Amygdala (tissue), 56 donors: ENCODE results near the gene SRP9.
"Not testable (repeated sequence)": the region's sequence is repeated elsewhere in the genome, so short reads cannot be mapped to it uniquely, and the experiment has no call there.

ENCODE experiments used
- DNase-seq, 56 donors: peaks; one replicate each; lab custom pipeline; 2025; lab: John Stamatoyannopoulos, UW

The SRP9 gene

GRCh38 chr1:225812488-225813213, 35.0 kb downstream of the SRP9 start:
- DNase-seq: no peak

DNA sequence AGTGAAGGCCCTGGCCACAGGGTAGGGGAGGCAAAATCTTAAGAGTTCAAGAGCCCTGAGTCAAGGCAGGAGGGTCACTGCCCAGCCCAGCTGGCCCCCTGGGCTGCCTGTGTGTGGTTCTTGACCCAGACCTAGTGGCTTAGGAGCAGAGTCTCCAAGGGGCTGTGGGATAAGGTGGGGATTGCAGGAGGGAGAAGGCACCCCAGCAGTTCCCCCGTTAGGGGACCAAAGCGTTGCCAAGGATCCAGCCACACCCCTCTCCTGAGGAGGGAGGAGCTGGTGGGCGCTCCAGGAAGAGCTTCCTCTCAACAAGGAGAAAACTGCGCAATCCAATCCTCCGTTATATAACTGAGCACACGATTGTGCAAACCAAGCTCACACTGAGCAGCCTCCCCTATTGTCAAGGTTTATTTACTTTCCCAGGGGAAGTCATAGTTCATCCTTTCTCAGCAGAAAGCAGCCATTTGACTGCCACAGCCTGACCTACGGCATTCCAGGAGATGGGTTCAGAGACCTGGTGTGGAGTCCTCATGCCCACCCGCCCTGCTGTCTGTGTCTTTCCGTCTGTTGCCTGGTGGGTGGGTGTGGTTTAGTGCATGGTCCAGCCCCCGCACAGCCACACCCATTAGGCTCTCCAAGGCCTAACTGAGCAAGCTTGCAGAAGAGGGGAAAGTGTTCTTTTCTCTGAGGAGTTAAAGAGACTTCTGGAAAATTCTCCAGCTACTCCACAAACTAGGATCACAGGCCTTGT, 35.8 kb downstream of the SRP9 start:
- DNase-seq: peak in 1 of 56 donors; percentile 48

GRCh38 chr1:225814381-225814780, 36.8 kb downstream of the SRP9 start:
- DNase-seq: no peak

DNA sequence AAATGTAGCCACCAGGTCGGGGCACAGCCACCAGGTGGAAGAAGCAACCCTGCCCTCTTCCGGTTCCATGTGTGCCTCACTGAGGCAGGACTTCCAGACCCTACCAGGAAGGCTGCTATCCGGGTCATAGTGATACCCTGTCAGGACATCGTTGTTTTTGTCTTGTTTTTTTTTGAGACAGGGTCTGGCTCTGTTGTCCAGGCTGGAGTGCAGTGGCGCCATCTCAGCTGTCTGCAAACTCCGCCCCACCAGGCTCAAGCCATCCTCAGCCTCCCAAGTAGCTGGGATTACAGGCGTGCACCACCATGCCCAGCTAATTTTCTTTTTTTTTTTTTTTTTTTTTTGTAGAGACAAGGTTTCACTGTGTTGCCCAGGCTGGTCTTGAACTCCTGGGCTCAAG, 37.5 kb downstream of the SRP9 start:
- not testable (repeated sequence) for DNase-seq

GRCh38 chr1:225815526-225816178, 38.0 kb downstream of the SRP9 start:
- DNase-seq: no peak

GRCh38 chr1:225816643-225817538, 39.3 kb downstream of the SRP9 start:
- DNase-seq: peak in 6 of 56 donors; percentile 48 to 70 (median 53)

DNA sequence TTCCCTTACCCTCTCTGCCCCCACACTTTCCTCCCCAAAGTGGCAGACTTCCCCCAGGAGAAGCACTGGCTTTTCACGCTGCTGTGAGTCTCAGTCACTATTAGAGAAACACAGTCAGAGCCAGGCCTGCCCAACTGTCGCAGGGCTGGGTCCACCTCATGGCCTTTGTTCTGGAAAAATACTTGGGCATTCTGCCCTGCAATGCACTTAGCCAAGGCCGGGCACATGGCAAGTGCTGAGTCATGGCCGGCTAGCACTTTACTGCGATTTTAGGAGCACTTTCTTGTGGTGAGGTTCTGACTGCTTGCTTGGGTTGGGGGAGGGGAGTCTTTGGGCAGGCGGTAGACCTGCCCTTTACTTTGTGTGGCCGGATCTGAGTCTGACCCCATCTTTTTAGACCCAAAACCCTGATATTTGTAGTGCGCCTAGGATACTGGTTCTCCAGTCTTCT, 40.0 kb downstream of the SRP9 start:
- DNase-seq: peak in 53 of 56 donors; percentile 15 to 90 (median 73)

- DNase-seq: no peak
Measured at GRCh38 chr1:225818229-225818628, 40.6 kb downstream of the SRP9 start.

DNA sequence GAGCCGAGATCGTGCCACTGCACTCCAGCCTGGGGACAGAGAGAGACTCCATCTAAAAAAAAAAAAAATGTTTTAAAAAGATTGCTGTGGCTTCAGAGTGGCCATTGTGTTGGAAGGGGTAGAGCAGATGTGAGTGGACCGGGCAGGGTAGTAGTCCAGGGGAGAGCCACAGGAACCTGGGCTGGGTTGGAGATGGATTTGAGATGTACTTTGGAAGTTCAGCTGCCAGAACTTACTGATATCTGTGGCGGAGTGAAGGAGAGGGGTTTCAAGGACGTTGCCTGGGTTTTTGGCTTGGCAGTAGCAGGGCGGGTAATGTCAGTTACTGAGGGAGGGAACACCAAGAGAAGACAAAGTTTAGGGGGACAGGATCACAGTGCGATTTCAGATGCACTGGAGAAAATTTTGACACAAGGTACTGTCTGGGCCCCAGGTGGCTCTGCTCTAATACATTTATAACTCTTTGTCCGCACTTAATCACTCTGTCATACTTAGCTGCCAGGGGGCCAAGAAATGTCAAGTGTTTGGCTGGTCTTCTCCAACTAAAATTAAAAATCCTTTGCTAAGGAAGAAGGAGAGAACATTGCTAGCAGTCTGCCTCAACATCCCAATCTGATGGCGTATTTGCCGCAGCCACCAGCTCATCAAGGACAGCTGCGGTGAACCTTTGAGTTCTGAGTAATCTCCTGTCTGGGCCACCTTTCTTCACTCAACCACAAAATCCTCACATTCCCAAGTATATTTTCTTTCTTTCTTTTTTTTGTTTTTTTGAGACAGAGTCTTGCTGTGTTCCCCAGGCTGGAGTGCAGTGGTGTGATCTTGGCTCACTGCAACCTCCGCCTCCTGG, 41.9 kb downstream of the SRP9 start:
- DNase-seq: no peak

- DNase-seq: no peak
Measured at GRCh38 chr1:225820522-225821120, 43.0 kb downstream of the SRP9 start.

DNA sequence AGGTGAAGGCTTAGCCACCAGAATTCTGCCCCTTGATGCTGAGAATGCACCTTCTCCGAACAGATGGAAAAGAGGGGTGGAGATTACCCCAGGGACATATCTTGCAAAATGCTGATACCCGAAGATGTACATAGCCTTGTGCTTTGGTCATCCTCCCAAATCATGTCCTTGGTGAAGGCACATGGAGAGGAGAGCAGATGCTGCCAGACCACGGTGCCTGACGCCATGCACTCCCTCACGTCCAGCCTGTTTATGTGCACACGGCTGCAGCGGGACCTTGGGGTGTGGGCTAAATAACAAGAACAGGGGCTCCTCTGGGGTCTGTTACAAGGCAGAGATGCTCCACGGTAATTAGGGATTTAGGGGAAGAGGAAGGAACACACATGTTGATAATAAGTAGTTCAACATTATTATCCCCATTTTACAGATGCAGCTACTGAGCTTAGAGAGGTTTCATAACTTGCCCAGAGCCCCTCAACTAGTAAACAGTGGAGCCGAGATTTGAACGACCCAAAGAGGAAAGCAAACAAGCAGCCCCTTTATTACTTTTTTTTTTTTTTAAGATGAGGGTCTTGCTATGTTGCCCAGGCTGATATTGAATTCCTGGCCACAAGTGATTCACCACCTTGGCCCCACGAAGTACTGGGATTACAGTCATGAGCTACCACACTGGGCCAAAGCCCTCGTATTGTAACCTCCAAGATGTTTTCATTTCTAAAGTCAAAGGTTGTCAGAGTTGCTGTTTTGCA, 45.2 kb downstream of the SRP9 start:
- DNase-seq: no peak

DNA sequence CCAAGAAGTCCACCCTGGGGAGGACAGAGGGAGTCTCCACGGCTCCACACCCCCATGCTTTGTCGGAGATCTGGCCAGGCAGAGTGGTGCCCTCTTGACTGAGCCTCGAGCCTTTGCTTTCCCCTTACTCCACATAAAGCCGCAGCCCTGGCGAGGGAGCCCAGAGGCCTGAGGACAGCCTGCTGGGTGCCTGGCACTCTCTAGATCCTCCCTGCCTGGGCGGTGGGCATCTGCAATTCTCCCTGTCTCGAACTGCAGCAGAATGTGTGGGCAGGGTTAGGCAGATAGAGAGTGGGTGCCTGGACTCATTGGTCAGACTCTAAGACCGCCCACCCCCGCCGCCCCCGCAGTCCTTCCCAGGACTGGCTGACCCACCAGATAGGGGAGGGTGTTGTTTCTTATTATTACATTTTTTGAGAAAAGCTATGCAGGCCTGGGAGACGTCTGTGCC, 46.2 kb downstream of the SRP9 start:
- DNase-seq: no peak

GRCh38 chr1:225824533-225824941, 46.9 kb downstream of the SRP9 start:
- no peak for DNase-seq

GRCh38 chr1:225825078-225825477, 47.5 kb downstream of the SRP9 start:
- no peak for DNase-seq

DNA sequence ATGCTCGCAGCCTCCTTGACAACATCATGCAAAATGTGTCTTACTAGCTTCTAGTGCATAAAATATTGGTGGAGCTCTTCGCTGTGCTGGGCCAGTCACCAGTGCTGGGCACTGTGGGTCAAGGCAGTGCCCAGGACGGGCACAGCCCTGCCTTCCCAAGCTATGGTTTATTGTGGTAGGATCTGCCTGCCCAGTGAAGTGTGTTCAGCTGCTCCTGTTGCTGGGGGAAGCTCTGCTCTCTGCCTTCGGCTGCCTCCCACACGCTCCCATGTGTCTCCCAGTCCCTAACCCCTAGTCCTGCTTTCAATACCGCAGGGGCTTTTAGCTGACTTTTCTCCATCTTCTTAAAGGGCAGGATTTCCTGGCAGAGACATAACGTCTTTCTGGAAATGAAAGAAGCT, 48.0 kb downstream of the SRP9 start:
- no peak for DNase-seq

- DNase-seq: no peak
Measured at GRCh38 chr1:225827076-225827475, 49.5 kb downstream of the SRP9 start.

GRCh38 chr1:225828706-225829345, 51.2 kb downstream of the SRP9 start:
- DNase-seq: no peak

GRCh38 chr1:225830841-225831240, 53.2 kb downstream of the SRP9 start:
- no peak for DNase-seq
